Fibroblast of skin of back (primary cell): ENCODE results near the gene SLC66A3. TPM values are rescaled to one million over a fixed set of nuclear protein-coding genes. Genes with fewer than 3 reads are reported as not detected.

Experiments used
- DNase-seq: peaks from one replicate; pipeline ENCODE4 v3.0.0-alpha.2; 2013
- polyA plus RNA-seq, 2 experiments: library from polyadenylated mRNA; unstranded; fragments of 120-200 nt; gene quantifications; one replicate each; pipeline ENCODE4 v1.2.1, GENCODE V29; 2013; ENCODE audit not compliant: insufficient read length in 2 of 2

SLC66A3 gene
- 14.9 TPM for polyA plus RNA-seq (2013, experiment 1 of 2; ENCODE audit: insufficient read length)
- polyA plus RNA-seq (2013, experiment 2 of 2; ENCODE audit: insufficient read length), result 26.7 TPM

GRCh38 chr2:11155381-11156035 lies at the start of gene SLC66A3:
Gene SLC66A3, plus strand, starts transcription at chr2:11155467. Its CDS starts 80 bp downstream, at chr2:11155547.
- peak; percentile 85 for DNase-seq

GRCh38 chr2:11109002-11109401 lies 46.3 kb upstream of the SLC66A3 start:
- no peak for DNase-seq

GRCh38 chr2:11112870-11113428 lies 42.3 kb upstream of the SLC66A3 start:
- DNase-seq, result no peak

- no peak for DNase-seq
These were observed 37.5 kb upstream of the SLC66A3 start for GRCh38 chr2:11117776-11118175.

GRCh38 chr2:11118761-11119160 lies 36.5 kb upstream of the SLC66A3 start:
- DNase-seq, result no peak

GRCh38 chr2:11121099-11121822 lies 34.0 kb upstream of the SLC66A3 start:
- peak; percentile 44 for DNase-seq

GRCh38 chr2:11121823-11122155 lies 33.5 kb upstream of the SLC66A3 start:
- no peak for DNase-seq

GRCh38 chr2:11122380-11122779 lies 32.9 kb upstream of the SLC66A3 start:
- DNase-seq, result no peak

GRCh38 chr2:11123001-11123809 lies 32.1 kb upstream of the SLC66A3 start:
- DNase-seq, result no peak

- peak; percentile 33 for DNase-seq
These were observed 31.2 kb upstream of the SLC66A3 start for GRCh38 chr2:11123856-11124759.

GRCh38 chr2:11124760-11125068 lies 30.6 kb upstream of the SLC66A3 start:
- no peak for DNase-seq

GRCh38 chr2:11127761-11128160 lies 27.5 kb upstream of the SLC66A3 start:
- no peak for DNase-seq

- DNase-seq, result peak; percentile 80
These were observed 26.9 kb upstream of the SLC66A3 start for GRCh38 chr2:11128243-11128951.

GRCh38 chr2:11129598-11130449 lies 25.4 kb upstream of the SLC66A3 start:
- no peak for DNase-seq

GRCh38 chr2:11131166-11131920 lies 23.9 kb upstream of the SLC66A3 start:
- DNase-seq, result no peak

GRCh38 chr2:11132036-11132671 lies 23.1 kb upstream of the SLC66A3 start:
- no peak for DNase-seq

GRCh38 chr2:11133238-11133935 lies 21.9 kb upstream of the SLC66A3 start:
- no peak for DNase-seq

- DNase-seq, result no peak
These were observed 21.3 kb upstream of the SLC66A3 start for GRCh38 chr2:11133936-11134320.

- DNase-seq, result no peak
These were observed 20.9 kb upstream of the SLC66A3 start for GRCh38 chr2:11134349-11134748.
